Measurements from ENCODE around the gene PCDHGC5. TPM values are rescaled to one million over a fixed set of nuclear protein-coding genes. Genes with fewer than 3 reads are reported as not detected.

Gene PCDHGC5
- total RNA-seq, 1 experiment from 2014 or later = 2.1 TPM

DNA sequence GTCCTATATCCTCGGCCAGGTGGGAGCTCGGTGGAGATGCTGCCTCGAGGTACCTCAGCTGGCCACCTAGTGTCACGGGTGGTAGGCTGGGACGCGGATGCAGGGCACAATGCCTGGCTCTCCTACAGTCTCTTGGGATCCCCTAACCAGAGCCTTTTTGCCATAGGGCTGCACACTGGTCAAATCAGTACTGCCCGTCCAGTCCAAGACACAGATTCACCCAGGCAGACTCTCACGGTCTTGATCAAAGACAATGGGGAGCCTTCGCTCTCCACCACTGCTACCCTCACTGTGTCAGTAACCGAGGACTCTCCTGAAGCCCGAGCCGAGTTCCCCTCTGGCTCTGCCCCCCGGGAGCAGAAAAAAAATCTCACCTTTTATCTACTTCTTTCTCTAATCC lies 11.1 kb upstream of the PCDHGC5 start:
- H3K4me3 Mint-ChIP-seq (ENCODE audit: low read depth, unreplicated experiment) = peak overlapping the region; percentile 91
- no peaks in the 10 kb centered on the region for H3K9me3 Mint-ChIP-seq (ENCODE audit: low read depth, unreplicated experiment)
- peaks cover 28% of the 10 kb centered on the region for H3K36me3 Mint-ChIP-seq (ENCODE audit: insufficient read depth, unreplicated experiment)
- no peaks in the 10 kb centered on the region for H3K27me3 Mint-ChIP-seq (ENCODE audit: unreplicated experiment)
- TF ChIP-seq, protein P1, sequence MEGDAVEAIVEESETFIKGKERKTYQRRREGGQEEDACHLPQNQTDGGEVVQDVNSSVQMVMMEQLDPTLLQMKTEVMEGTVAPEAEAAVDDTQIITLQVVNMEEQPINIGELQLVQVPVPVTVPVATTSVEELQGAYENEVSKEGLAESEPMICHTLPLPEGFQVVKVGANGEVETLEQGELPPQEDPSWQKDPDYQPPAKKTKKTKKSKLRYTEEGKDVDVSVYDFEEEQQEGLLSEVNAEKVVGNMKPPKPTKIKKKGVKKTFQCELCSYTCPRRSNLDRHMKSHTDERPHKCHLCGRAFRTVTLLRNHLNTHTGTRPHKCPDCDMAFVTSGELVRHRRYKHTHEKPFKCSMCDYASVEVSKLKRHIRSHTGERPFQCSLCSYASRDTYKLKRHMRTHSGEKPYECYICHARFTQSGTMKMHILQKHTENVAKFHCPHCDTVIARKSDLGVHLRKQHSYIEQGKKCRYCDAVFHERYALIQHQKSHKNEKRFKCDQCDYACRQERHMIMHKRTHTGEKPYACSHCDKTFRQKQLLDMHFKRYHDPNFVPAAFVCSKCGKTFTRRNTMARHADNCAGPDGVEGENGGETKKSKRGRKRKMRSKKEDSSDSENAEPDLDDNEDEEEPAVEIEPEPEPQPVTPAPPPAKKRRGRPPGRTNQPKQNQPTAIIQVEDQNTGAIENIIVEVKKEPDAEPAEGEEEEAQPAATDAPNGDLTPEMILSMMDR (IDR thresholded peaks at IDR 0.05; ENCODE audit: unreplicated experiment) = no peak
- CTCF ChIA-PET = no interaction called here
- no TSS peak for BruUV-seq (replicated peaks)
- H3K27ac Mint-ChIP-seq (ENCODE audit: unreplicated experiment) = peak overlapping the region; percentile 40
- H3K4me1 Mint-ChIP-seq (ENCODE audit: low read depth, unreplicated experiment) = peaks cover 10% of the 10 kb centered on the region
- DNase-seq = no peak
- intact Hi-C loops (cut with micrococcal nuclease; ENCODE audit: unreplicated experiment) = loop anchor here (5.0 kb wide), 2 partner anchors 76 to 79 kb away; partner anchors contain the start of gene PCDHGA9

DNA sequence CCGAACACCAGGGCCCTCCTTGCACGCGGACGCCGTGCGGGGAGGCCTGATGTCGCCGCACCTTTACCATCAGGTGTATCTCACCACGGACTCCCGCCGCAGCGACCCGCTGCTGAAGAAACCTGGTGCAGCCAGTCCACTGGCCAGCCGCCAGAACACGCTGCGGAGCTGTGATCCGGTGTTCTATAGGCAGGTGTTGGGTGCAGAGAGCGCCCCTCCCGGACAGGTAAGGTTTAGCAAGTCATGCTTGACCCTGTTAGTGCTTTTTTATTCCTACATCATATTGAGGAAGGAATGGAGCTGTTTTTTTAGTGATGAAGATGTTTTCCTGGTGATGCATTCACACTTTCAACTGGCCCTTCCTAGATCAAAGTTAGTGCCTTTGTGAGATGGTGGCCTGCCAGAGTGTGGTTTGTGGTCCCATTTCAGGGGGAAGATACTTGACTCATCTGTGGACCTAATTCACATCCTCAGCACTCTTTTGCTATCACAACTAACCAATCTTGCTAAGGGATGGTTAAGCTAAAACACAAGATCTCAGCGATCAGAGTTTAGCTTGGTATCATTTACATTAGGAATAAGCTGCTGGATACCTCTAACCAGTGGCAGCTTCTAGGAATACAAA lies 10.4 kb upstream of the PCDHGC5 start:
- Mint-ChIP-seq H3K27ac (ENCODE audit: unreplicated experiment) (no peak overlapping the region), H3K9me3 (ENCODE audit: low read depth, unreplicated experiment) (peaks cover 4% of the 10 kb centered on the region), H3K27me3 (ENCODE audit: unreplicated experiment) (no peaks in the 10 kb centered on the region), H3K36me3 (ENCODE audit: insufficient read depth, unreplicated experiment) (peaks cover 28% of the 10 kb centered on the region), H3K4me1 (ENCODE audit: low read depth, unreplicated experiment) (peaks cover 10% of the 10 kb centered on the region), H3K4me3 (ENCODE audit: low read depth, unreplicated experiment) (peak overlapping the region; percentile 91)
- intact Hi-C loops (cut with micrococcal nuclease; ENCODE audit: unreplicated experiment) = loop anchor here (5.0 kb wide), 2 partner anchors 76 to 79 kb away; partner anchors contain the start of gene PCDHGA9
- CTCF ChIA-PET = no interaction called here
- DNase-seq = no peak
- TF ChIP-seq, protein P1 (IDR thresholded peaks at IDR 0.05; ENCODE audit: unreplicated experiment) = no peak
- BruUV-seq (replicated peaks) = no TSS peak

DNA sequence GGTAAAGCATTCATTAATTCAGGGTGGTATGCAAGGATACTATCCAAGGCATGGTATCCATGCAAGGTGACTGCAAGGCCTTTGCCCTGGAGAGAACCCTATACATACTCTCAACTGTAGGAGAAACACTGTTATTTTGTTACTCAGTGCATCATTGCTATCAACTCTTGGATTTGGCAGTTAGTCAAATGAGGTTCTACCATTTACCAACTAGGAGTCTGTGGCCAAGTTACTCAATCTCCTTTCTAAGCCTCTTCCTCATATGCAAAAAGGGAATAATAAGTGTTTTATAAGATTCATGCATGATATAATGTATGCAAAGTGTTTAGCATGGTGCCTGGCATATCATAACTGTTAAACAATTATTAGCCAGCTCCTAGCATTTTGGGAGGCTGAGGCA lies 9.1 kb upstream of the PCDHGC5 start:
- no TSS peak for BruUV-seq (replicated peaks)
- Mint-ChIP-seq H3K27me3 (ENCODE audit: unreplicated experiment) (no peaks in the 10 kb centered on the region), H3K4me1 (ENCODE audit: low read depth, unreplicated experiment) (peaks cover 8% of the 10 kb centered on the region), H3K9me3 (ENCODE audit: low read depth, unreplicated experiment) (peaks cover 4% of the 10 kb centered on the region), H3K27ac (ENCODE audit: unreplicated experiment) (no peak overlapping the region), H3K36me3 (ENCODE audit: insufficient read depth, unreplicated experiment) (peaks cover 30% of the 10 kb centered on the region), H3K4me3 (ENCODE audit: low read depth, unreplicated experiment) (no peak overlapping the region)
- no peak for DNase-seq
- CTCF ChIA-PET = no interaction called here
- intact Hi-C loops (cut with micrococcal nuclease; ENCODE audit: unreplicated experiment) = loop anchor here (5.0 kb wide), 2 partner anchors 77 to 78 kb away; partner anchors contain the start of gene PCDHGA9
- TF ChIP-seq, protein P1 (IDR thresholded peaks at IDR 0.05; ENCODE audit: unreplicated experiment) = no peak

DNA sequence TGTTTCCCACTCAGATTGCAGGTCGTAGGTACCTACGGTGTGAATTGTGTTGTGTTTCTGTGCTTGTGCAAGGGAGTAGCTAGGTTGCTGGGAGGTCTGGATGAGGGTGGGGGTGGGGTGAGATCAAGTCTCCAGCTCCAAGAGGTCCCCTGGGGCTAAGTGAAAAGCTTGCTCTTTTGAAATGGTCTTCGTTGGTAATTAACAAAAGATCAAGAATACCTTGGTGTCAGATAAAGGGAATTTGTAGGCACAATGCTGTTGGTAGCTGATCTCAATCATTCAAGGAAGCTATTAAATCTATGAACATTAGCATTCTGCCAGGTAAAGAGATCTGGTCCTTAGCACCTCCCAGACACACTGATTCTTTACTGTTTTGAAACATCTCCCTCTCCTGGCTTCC lies 5.0 kb upstream of the PCDHGC5 start:
- no peak for DNase-seq
- TF ChIP-seq, protein P1 (IDR thresholded peaks at IDR 0.05; ENCODE audit: unreplicated experiment) = no peak
- CTCF ChIA-PET = interaction anchor here (0.6 to 0.8 kb wide), 3 partner anchors 16 to 158 kb away, joined by 4 to 6 read pairs (median 5); no protein-coding TSS in a partner anchor
- H3K27ac Mint-ChIP-seq (ENCODE audit: unreplicated experiment) = no peak overlapping the region
- H3K4me1 Mint-ChIP-seq (ENCODE audit: low read depth, unreplicated experiment) = no peaks in the 10 kb centered on the region
- peaks cover 8% of the 10 kb centered on the region for H3K9me3 Mint-ChIP-seq (ENCODE audit: low read depth, unreplicated experiment)
- intact Hi-C loops (cut with micrococcal nuclease; ENCODE audit: unreplicated experiment) = no loop called here
- peaks cover 6% of the 10 kb centered on the region for H3K36me3 Mint-ChIP-seq (ENCODE audit: insufficient read depth, unreplicated experiment)
- H3K27me3 Mint-ChIP-seq (ENCODE audit: unreplicated experiment) = no peaks in the 10 kb centered on the region
- H3K4me3 Mint-ChIP-seq (ENCODE audit: low read depth, unreplicated experiment) = no peak overlapping the region
- BruUV-seq (replicated peaks) = no TSS peak
